HL-60 (cell line): Measurements from ENCODE around the gene KAT6B.

Experiments used
- DNase-seq, 2 experiments: peaks; one replicate each; pipeline ENCODE4 v3.0.0-alpha.2; 2010 to 2020; ENCODE audit warnings: low read depth in 1 of 2, low spot score in 1 of 2
- H3K27ac ChIP-seq: fragments of 250-450 bp; sonication (Bioruptor Pico); replicated peaks from 2 replicates; pipeline ENCODE4 v1.5.1; 2020; ENCODE audit warnings: mild to moderate bottlenecking, moderate library complexity
- H3K27me3 ChIP-seq: fragments of 250-450 bp; sonication (Bioruptor Pico); 2 replicates; pipeline ENCODE4 v1.5.1; 2021; ENCODE audit warnings: mild to moderate bottlenecking, moderate library complexity; ENCODE audit not compliant: insufficient read depth, poor library complexity, severe bottlenecking
- H3K4me3 ChIP-seq: replicated peaks from 2 replicates; pipeline ENCODE4 v1.5.1; 2011; ENCODE audit warnings: mild to moderate bottlenecking, control low read depth, low read length; ENCODE audit not compliant: insufficient read depth
- GABPA ChIP-seq: IDR thresholded peaks from 2 replicates; pipeline ENCODE4 v1.6.1; 2012; ENCODE audit warnings: low read depth
- POLR2AphosphoS5 ChIP-seq: IDR thresholded peaks from 2 replicates; pipeline ENCODE4 v1.6.1; 2012; ENCODE audit warnings: low read depth
- SPI1 ChIP-seq: IDR thresholded peaks from 2 replicates; pipeline ENCODE4 v1.6.1; 2012; ENCODE audit warnings: low read depth, mild to moderate bottlenecking, borderline replicate concordance
- TF ChIP-seq, protein P1 (sequence below): IDR thresholded peaks from 2 replicates; pipeline ENCODE4 v1.6.1; 2012; ENCODE audit warnings: low read depth; ENCODE audit not compliant: insufficient replicate concordance
- TF ChIP-seq, protein P2 (sequence below): IDR thresholded peaks from one replicate; pipeline ENCODE4 v1.5.1; 2011; ENCODE audit warnings: low read length, control low read depth, inconsistent platforms; ENCODE audit not compliant: insufficient read depth

Gene KAT6B

DNA sequence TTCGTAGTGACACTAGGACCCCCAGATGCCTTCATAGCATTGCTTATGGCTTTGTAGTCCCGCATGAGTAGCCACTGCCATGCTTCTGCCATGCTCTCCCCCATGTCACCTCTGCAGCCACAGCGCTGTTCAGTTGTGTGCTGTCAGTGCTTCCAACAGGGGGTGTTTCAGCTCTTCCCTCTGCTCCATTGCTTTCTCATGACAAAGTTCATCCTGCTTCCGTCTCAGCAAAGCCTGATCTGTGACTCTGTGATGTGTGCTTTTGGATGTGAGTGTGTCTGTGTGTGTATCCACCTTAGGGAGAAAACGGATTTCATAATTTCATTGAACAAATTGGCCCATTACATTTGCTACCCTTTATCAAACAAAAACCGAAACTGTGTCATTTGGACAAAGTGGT is 150.2 kb downstream of the KAT6B start:
- DNase-seq = no peak
- Histone ChIP-seq H3K27me3 (no peaks in the 10 kb centered on the region), H3K27ac (no peak overlapping the region), H3K4me3 (no peak overlapping the region)
- TF ChIP-seq, protein P1, sequence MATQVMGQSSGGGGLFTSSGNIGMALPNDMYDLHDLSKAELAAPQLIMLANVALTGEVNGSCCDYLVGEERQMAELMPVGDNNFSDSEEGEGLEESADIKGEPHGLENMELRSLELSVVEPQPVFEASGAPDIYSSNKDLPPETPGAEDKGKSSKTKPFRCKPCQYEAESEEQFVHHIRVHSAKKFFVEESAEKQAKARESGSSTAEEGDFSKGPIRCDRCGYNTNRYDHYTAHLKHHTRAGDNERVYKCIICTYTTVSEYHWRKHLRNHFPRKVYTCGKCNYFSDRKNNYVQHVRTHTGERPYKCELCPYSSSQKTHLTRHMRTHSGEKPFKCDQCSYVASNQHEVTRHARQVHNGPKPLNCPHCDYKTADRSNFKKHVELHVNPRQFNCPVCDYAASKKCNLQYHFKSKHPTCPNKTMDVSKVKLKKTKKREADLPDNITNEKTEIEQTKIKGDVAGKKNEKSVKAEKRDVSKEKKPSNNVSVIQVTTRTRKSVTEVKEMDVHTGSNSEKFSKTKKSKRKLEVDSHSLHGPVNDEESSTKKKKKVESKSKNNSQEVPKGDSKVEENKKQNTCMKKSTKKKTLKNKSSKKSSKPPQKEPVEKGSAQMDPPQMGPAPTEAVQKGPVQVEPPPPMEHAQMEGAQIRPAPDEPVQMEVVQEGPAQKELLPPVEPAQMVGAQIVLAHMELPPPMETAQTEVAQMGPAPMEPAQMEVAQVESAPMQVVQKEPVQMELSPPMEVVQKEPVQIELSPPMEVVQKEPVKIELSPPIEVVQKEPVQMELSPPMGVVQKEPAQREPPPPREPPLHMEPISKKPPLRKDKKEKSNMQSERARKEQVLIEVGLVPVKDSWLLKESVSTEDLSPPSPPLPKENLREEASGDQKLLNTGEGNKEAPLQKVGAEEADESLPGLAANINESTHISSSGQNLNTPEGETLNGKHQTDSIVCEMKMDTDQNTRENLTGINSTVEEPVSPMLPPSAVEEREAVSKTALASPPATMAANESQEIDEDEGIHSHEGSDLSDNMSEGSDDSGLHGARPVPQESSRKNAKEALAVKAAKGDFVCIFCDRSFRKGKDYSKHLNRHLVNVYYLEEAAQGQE = no peak
- TF ChIP-seq, protein P2, sequence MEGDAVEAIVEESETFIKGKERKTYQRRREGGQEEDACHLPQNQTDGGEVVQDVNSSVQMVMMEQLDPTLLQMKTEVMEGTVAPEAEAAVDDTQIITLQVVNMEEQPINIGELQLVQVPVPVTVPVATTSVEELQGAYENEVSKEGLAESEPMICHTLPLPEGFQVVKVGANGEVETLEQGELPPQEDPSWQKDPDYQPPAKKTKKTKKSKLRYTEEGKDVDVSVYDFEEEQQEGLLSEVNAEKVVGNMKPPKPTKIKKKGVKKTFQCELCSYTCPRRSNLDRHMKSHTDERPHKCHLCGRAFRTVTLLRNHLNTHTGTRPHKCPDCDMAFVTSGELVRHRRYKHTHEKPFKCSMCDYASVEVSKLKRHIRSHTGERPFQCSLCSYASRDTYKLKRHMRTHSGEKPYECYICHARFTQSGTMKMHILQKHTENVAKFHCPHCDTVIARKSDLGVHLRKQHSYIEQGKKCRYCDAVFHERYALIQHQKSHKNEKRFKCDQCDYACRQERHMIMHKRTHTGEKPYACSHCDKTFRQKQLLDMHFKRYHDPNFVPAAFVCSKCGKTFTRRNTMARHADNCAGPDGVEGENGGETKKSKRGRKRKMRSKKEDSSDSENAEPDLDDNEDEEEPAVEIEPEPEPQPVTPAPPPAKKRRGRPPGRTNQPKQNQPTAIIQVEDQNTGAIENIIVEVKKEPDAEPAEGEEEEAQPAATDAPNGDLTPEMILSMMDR = no peak
- TF ChIP-seq POLR2AphosphoS5 (no peak), GABPA (no peak), SPI1 (no peak)

DNA sequence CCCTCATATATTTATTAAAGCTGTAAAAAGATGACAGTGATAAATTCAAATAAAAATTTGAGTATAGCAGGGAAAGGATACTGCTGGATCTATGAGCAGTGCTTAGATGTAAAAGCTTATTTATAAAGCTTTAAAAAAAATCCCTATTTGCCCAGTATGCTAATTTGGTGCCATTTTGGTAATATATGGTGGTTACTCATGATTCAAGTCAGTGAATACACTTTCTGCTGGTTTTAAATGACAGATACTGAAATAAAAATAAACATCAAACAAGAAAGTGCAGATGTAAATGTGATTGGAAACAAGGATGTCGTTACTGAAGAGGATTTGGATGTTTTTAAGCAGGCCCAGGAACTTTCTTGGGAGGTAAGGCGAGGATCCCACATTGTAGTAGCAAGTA is 150.7 kb downstream of the KAT6B start:
- H3K4me3 ChIP-seq = no peak overlapping the region
- no peaks in the 10 kb centered on the region for H3K27me3 ChIP-seq
- H3K27ac ChIP-seq = no peak overlapping the region
- TF ChIP-seq SPI1 = no peak
- TF ChIP-seq, protein P1 = no peak
- TF ChIP-seq, protein P2 = no peak
- TF ChIP-seq POLR2AphosphoS5 = no peak
- no peak for TF ChIP-seq GABPA
- no peak for DNase-seq

DNA sequence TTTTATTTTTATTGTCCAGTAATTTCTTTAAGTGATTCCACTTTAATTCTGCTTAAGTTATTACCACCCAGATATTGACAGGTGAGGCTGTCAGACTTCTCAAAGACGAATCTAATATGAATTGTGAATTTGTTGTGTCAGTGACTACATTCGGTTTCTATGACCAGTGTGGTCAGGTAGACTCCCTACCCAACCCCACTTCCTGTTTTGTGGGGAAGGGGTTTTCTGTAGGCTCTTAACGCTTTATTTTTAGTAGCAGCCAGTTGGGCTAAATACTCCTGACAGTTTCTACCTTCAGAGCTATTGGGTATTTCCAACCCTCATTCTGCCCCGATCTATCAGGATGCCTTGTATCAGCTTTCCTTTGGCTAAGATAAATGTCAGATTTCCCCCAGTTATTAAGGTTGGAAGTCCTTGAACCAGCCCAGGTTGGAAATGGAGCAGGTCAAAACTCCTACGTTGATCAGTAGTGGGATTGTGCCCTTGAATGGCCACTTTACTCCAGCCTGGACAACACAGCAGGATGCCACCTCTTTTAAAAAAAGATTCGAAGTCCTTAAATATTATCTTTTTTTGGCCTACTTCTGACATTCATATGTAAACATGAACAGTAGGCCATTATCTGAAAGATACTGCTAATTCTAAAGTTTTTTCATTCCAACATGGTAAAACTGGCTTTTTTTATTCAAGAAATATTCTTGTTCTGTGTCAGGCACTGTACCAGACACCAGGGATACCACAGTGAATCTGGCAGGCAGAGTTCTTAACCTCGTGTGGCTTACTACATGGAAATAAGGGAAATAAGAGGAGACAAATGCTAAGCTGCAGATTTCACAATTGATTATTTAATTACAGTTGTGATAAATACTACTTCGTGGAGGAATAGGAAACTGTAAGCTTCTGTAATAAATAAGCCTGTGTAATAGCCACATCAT is 151.8 kb downstream of the KAT6B start:
- TF ChIP-seq, protein P1 = no peak
- peak; percentile 57; the same call in 1 of the 2 replicates for TF ChIP-seq SPI1
- Histone ChIP-seq H3K27me3 (no peaks in the 10 kb centered on the region), H3K4me3 (no peak overlapping the region), H3K27ac (0 out of 2 replicates have a peak overlapping the region, but pooled peaks have one; percentile 7)
- DNase-seq = peak in 1 of 2 experiments; percentile 9
